GM23338 (cell line): ENCODE measurements around the gene NPPA.

ENCODE experiments used
- CREB1 ChIP-seq: fragments of 250-450 bp; sonication (Bioruptor Pico); IDR thresholded peaks from 2 replicates; pipeline ENCODE4 v1.5.0; 2020; ENCODE audit warnings: low read depth, mild to moderate bottlenecking, moderate library complexity
- EZH2 ChIP-seq: fragments of 200-600 bp; sonication (generic); IDR thresholded peaks from one replicate; pipeline ENCODE4 v1.8.0; 2017; ENCODE audit warnings: antibody characterized with exemption, mild to moderate bottlenecking, low read depth; ENCODE audit not compliant: unreplicated experiment
- EZH2phosphoT487 ChIP-seq: fragments of 200-600 bp; sonication (generic); IDR thresholded peaks from one replicate; pipeline ENCODE4 v1.8.1; 2018; ENCODE audit warnings: antibody characterized with exemption; ENCODE audit not compliant: unreplicated experiment
- JUNB ChIP-seq: IDR thresholded peaks from one replicate; pipeline ENCODE4 v1.6.1; 2016; ENCODE audit warnings: antibody characterized with exemption; ENCODE audit not compliant: unreplicated experiment
- POLR2AphosphoS5 ChIP-seq: IDR thresholded peaks from 2 replicates; pipeline ENCODE4 v1.6.1; 2016; ENCODE audit warnings: antibody characterized with exemption, low read depth
- STAT1 ChIP-seq: IDR thresholded peaks from one replicate; pipeline ENCODE4 v1.6.1; 2016; ENCODE audit warnings: antibody characterized with exemption; ENCODE audit not compliant: unreplicated experiment
- ZNF331 ChIP-seq: fragments of 250-450 bp; sonication (Bioruptor Pico); IDR thresholded peaks from 2 replicates; pipeline ENCODE4 v1.5.0; 2020; ENCODE audit warnings: low read depth, mild to moderate bottlenecking, moderate library complexity
- TF ChIP-seq, protein P1 (sequence below), 2 experiments: fragments of 200-600 bp in 1 of 2; sonication (generic) in 1 of 2; conservative IDR thresholded peaks; 2 replicates each; pipeline versions ENCODE4 v1.5.1 to v1.6.1; 2016 to 2017; ENCODE audit warnings: antibody characterized with exemption in 2 of 2, low read depth in 2 of 2, mild to moderate bottlenecking in 2 of 2, moderate library complexity in 1 of 2
- TF ChIP-seq, protein P2 (sequence below): fragments of 250-450 bp; sonication (Bioruptor Pico); IDR thresholded peaks from 2 replicates; pipeline ENCODE4 v1.5.0; 2020; ENCODE audit warnings: mild to moderate bottlenecking, moderate library complexity
- TF ChIP-seq, protein P3 (sequence below): IDR thresholded peaks from one replicate; pipeline ENCODE4 v1.6.1; 2018; ENCODE audit warnings: antibody characterized with exemption; ENCODE audit not compliant: unreplicated experiment
- TF ChIP-seq, protein P4 (sequence below): IDR thresholded peaks from 2 replicates; pipeline ENCODE4 v1.6.1; 2016; ENCODE audit warnings: antibody characterized with exemption

DNA sequence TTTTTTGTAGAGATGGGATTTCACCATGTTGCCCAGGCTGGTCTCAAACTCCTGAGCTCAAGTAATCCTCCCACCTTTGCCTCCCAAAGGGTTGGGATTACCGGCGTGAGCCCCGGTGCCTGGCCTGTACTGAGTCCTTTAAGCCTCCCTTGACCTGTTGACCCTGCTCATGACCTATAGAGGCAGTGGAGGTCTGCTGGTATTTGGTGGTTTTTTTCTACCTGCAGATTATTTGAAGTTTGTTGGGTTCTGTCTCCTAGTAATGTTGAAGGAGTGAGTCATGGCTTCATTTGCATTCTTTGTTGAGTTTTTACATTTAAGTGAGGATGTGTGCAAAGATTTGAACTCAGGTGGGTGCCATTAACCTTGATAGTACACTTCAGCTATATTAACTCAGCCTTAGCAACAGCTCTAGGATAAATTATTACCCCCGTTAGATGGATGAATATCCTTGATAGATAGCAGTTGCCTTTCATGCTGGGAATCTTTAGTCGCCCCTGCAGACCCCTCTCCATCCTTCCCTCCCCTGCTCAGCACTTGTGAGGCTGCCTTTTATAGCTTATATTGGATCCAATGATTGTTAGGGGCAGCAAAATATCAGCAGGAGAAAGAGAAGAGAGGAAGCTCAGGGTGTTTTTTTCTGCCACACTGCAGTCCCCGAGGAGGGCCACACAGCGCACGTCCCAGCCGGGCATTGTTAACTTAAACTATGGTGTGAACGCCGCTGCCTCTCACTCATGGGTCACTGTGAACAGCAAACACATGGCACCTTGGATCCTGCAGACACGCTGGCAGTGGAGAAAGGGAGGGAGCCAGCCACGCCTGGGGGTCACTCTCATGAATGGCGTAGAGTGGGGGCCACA lies 26.0 kb upstream of the NPPA start:
- TF ChIP-seq, protein P1, sequence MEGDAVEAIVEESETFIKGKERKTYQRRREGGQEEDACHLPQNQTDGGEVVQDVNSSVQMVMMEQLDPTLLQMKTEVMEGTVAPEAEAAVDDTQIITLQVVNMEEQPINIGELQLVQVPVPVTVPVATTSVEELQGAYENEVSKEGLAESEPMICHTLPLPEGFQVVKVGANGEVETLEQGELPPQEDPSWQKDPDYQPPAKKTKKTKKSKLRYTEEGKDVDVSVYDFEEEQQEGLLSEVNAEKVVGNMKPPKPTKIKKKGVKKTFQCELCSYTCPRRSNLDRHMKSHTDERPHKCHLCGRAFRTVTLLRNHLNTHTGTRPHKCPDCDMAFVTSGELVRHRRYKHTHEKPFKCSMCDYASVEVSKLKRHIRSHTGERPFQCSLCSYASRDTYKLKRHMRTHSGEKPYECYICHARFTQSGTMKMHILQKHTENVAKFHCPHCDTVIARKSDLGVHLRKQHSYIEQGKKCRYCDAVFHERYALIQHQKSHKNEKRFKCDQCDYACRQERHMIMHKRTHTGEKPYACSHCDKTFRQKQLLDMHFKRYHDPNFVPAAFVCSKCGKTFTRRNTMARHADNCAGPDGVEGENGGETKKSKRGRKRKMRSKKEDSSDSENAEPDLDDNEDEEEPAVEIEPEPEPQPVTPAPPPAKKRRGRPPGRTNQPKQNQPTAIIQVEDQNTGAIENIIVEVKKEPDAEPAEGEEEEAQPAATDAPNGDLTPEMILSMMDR (conservative IDR thresholded peaks at IDR 0.05; ENCODE audit: low read depth in 2 of 2), result no peak
- TF ChIP-seq EZH2 (no peak), POLR2AphosphoS5 (no peak), JUNB (no peak), EZH2phosphoT487 (no peak), CREB1 (CRISPR knock-in tag) (no peak), STAT1 (no peak), ZNF331 (CRISPR knock-in tag) (no peak)
- TF ChIP-seq, protein P2, sequence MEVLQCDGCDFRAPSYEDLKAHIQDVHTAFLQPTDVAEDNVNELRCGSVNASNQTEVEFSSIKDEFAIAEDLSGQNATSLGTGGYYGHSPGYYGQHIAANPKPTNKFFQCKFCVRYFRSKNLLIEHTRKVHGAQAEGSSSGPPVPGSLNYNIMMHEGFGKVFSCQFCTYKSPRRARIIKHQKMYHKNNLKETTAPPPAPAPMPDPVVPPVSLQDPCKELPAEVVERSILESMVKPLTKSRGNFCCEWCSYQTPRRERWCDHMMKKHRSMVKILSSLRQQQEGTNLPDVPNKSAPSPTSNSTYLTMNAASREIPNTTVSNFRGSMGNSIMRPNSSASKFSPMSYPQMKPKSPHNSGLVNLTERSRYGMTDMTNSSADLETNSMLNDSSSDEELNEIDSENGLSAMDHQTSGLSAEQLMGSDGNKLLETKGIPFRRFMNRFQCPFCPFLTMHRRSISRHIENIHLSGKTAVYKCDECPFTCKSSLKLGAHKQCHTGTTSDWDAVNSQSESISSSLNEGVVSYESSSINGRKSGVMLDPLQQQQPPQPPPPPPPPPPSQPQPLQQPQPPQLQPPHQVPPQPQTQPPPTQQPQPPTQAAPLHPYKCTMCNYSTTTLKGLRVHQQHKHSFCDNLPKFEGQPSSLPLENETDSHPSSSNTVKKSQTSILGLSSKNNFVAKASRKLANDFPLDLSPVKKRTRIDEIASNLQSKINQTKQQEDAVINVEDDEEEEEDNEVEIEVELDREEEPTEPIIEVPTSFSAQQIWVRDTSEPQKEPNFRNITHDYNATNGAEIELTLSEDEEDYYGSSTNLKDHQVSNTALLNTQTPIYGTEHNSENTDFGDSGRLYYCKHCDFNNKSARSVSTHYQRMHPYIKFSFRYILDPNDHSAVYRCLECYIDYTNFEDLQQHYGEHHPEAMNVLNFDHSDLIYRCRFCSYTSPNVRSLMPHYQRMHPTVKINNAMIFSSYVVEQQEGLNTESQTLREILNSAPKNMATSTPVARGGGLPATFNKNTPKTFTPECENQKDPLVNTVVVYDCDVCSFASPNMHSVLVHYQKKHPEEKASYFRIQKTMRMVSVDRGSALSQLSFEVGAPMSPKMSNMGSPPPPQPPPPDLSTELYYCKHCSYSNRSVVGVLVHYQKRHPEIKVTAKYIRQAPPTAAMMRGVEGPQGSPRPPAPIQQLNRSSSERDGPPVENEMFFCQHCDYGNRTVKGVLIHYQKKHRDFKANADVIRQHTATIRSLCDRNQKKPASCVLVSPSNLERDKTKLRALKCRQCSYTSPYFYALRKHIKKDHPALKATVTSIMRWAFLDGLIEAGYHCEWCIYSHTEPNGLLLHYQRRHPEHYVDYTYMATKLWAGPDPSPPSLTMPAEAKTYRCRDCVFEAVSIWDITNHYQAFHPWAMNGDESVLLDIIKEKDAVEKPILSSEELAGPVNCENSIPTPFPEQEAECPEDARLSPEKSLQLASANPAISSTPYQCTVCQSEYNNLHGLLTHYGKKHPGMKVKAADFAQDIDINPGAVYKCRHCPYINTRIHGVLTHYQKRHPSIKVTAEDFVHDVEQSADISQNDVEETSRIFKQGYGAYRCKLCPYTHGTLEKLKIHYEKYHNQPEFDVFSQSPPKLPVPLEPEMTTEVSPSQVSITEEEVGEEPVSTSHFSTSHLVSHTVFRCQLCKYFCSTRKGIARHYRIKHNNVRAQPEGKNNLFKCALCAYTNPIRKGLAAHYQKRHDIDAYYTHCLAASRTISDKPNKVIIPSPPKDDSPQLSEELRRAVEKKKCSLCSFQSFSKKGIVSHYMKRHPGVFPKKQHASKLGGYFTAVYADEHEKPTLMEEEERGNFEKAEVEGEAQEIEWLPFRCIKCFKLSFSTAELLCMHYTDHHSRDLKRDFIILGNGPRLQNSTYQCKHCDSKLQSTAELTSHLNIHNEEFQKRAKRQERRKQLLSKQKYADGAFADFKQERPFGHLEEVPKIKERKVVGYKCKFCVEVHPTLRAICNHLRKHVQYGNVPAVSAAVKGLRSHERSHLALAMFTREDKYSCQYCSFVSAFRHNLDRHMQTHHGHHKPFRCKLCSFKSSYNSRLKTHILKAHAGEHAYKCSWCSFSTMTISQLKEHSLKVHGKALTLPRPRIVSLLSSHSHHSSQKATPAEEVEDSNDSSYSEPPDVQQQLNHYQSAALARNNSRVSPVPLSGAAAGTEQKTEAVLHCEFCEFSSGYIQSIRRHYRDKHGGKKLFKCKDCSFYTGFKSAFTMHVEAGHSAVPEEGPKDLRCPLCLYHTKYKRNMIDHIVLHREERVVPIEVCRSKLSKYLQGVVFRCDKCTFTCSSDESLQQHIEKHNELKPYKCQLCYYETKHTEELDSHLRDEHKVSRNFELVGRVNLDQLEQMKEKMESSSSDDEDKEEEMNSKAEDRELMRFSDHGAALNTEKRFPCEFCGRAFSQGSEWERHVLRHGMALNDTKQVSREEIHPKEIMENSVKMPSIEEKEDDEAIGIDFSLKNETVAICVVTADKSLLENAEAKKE (CRISPR knock-in tag), result no peak
- TF ChIP-seq, protein P3, sequence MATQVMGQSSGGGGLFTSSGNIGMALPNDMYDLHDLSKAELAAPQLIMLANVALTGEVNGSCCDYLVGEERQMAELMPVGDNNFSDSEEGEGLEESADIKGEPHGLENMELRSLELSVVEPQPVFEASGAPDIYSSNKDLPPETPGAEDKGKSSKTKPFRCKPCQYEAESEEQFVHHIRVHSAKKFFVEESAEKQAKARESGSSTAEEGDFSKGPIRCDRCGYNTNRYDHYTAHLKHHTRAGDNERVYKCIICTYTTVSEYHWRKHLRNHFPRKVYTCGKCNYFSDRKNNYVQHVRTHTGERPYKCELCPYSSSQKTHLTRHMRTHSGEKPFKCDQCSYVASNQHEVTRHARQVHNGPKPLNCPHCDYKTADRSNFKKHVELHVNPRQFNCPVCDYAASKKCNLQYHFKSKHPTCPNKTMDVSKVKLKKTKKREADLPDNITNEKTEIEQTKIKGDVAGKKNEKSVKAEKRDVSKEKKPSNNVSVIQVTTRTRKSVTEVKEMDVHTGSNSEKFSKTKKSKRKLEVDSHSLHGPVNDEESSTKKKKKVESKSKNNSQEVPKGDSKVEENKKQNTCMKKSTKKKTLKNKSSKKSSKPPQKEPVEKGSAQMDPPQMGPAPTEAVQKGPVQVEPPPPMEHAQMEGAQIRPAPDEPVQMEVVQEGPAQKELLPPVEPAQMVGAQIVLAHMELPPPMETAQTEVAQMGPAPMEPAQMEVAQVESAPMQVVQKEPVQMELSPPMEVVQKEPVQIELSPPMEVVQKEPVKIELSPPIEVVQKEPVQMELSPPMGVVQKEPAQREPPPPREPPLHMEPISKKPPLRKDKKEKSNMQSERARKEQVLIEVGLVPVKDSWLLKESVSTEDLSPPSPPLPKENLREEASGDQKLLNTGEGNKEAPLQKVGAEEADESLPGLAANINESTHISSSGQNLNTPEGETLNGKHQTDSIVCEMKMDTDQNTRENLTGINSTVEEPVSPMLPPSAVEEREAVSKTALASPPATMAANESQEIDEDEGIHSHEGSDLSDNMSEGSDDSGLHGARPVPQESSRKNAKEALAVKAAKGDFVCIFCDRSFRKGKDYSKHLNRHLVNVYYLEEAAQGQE, result no peak
- TF ChIP-seq, protein P4, sequence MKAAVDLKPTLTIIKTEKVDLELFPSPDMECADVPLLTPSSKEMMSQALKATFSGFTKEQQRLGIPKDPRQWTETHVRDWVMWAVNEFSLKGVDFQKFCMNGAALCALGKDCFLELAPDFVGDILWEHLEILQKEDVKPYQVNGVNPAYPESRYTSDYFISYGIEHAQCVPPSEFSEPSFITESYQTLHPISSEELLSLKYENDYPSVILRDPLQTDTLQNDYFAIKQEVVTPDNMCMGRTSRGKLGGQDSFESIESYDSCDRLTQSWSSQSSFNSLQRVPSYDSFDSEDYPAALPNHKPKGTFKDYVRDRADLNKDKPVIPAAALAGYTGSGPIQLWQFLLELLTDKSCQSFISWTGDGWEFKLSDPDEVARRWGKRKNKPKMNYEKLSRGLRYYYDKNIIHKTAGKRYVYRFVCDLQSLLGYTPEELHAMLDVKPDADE, result no peak
